Activated effector memory CD4-positive, alpha-beta T cell treated with Interleukin-2 at 50 U/mL for 16 hours (primary cell): Measurements from ENCODE around the gene MCF2.
"Not testable (repeated sequence)": the region's sequence is repeated elsewhere in the genome, so short reads cannot be mapped to it uniquely, and the experiment has no call there.

Experiments
- DNase-seq: peaks from one replicate; pipeline ENCODE4 v3.0.0-alpha.2; 2020

The MCF2 gene

GRCh38 chrX:139708067-139708466 is at the start of gene MCF2:
Gene MCF2, minus strand, starts transcription at chrX:139708167. Its CDS starts 56,423 bp downstream, at chrX:139651744.
- no peak for DNase-seq

GRCh38 chrX:139751053-139751452 is 43.1 kb upstream of the MCF2 start:
- DNase-seq, result no peak

GRCh38 chrX:139750390-139750789 is 42.4 kb upstream of the MCF2 start:
- DNase-seq, result no peak

GRCh38 chrX:139739138-139739537 is 31.2 kb upstream of the MCF2 start:
- no peak for DNase-seq

- DNase-seq, result no peak
Observed at GRCh38 chrX:139738581-139738980, 30.6 kb upstream of the MCF2 start.

GRCh38 chrX:139736151-139736550 is 28.2 kb upstream of the MCF2 start:
- DNase-seq, result no peak

GRCh38 chrX:139734996-139735395 is 27.0 kb upstream of the MCF2 start:
- no peak for DNase-seq

- DNase-seq, result no peak
Observed at GRCh38 chrX:139725720-139726119, 17.8 kb upstream of the MCF2 start.

GRCh38 chrX:139724626-139725025 is 16.7 kb upstream of the MCF2 start:
- no peak for DNase-seq

GRCh38 chrX:139720979-139721378 is 13.0 kb upstream of the MCF2 start:
- no peak for DNase-seq

- no peak for DNase-seq
Observed at GRCh38 chrX:139720136-139720535, 12.2 kb upstream of the MCF2 start.

GRCh38 chrX:139702658-139703057 is 5.3 kb downstream of the MCF2 start:
- no peak for DNase-seq

GRCh38 chrX:139692908-139693307 is 15.1 kb downstream of the MCF2 start:
- no peak for DNase-seq

- no peak for DNase-seq
Observed at GRCh38 chrX:139692506-139692849, 15.5 kb downstream of the MCF2 start.

- DNase-seq, result no peak
Observed at GRCh38 chrX:139691843-139692505, 16.0 kb downstream of the MCF2 start.

- no peak for DNase-seq
Observed at GRCh38 chrX:139691493-139691842, 16.5 kb downstream of the MCF2 start.

GRCh38 chrX:139685175-139685574 is 22.8 kb downstream of the MCF2 start:
- not testable (repeated sequence) for DNase-seq

- no peak for DNase-seq
Observed at GRCh38 chrX:139680356-139680755, 27.6 kb downstream of the MCF2 start.

GRCh38 chrX:139647597-139647996 is 60.4 kb downstream of the MCF2 start:
- DNase-seq, result no peak

- DNase-seq, result no peak
Observed at GRCh38 chrX:139642241-139642927, 65.6 kb downstream of the MCF2 start.

GRCh38 chrX:139640259-139640658 is 67.7 kb downstream of the MCF2 start:
- no peak for DNase-seq

- DNase-seq, result no peak
Observed at GRCh38 chrX:139639253-139639652, 68.7 kb downstream of the MCF2 start.

GRCh38 chrX:139600105-139600504 is 107.9 kb downstream of the MCF2 start:
- DNase-seq, result no peak

GRCh38 chrX:139596068-139596467 is 111.9 kb downstream of the MCF2 start:
- DNase-seq, result no peak

GRCh38 chrX:139585613-139586012 is 122.4 kb downstream of the MCF2 start:
- DNase-seq, result no peak
